ENCODE data around the gene RRM2. TPM values are rescaled to one million over a fixed set of nuclear protein-coding genes. Genes with fewer than 3 reads are reported as not detected.

RRM2 gene
- total RNA-seq, 1 donor from 2014 or later, result 11.9 TPM

DNA sequence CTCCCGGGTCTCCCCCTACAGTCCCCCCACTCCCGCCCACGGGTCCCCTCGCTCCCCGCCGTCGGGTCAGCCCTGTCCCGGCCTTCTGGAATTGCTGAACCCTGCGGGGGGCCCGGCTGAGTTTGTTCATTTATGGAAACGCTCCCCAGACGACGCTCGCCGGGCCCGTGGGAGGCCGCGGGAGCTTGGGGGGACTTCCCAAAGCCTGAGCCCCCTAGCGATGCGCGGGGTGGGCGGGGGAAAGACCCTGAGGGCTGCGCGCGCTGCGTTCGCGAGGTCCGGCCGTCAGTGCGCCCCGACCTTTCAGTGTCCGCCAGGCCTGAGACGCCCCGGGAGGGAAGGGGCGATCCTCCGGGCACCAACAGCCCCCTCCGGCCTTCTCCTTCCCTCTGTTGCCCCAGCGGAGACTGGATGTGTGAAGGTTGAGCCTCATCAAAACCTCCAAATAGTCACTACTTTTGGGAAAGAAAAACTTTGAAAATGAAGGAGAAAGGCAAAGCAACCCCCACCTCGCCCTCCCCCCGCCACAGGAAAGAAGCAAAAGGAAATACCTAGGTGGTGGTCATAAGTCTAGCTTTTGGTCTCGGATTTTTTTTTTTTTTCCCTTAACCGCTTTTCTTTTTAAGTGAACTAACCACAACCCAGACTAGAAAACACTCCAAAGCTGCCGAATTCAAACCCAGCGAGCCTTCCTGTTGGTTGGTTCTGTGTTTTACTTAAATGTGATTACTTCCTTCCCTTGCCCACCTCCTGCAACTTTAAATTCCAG is 41.8 kb upstream of the RRM2 start:
- Mint-ChIP-seq H3K36me3 (ENCODE audit: low read depth, unreplicated experiment) (no peaks in the 10 kb centered on the region), H3K9me3 (ENCODE audit: unreplicated experiment) (peaks cover 1% of the 10 kb centered on the region), H3K27me3 (ENCODE audit: low read depth, unreplicated experiment) (peaks cover 47% of the 10 kb centered on the region), H3K27ac (ENCODE audit: unreplicated experiment) (no peak overlapping the region), H3K4me1 (ENCODE audit: low read depth, unreplicated experiment) (peaks cover 21% of the 10 kb centered on the region), H3K4me3 (ENCODE audit: unreplicated experiment) (peak overlapping the region; percentile 75)
- TF ChIP-seq, protein P1, sequence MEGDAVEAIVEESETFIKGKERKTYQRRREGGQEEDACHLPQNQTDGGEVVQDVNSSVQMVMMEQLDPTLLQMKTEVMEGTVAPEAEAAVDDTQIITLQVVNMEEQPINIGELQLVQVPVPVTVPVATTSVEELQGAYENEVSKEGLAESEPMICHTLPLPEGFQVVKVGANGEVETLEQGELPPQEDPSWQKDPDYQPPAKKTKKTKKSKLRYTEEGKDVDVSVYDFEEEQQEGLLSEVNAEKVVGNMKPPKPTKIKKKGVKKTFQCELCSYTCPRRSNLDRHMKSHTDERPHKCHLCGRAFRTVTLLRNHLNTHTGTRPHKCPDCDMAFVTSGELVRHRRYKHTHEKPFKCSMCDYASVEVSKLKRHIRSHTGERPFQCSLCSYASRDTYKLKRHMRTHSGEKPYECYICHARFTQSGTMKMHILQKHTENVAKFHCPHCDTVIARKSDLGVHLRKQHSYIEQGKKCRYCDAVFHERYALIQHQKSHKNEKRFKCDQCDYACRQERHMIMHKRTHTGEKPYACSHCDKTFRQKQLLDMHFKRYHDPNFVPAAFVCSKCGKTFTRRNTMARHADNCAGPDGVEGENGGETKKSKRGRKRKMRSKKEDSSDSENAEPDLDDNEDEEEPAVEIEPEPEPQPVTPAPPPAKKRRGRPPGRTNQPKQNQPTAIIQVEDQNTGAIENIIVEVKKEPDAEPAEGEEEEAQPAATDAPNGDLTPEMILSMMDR (IDR thresholded peaks at IDR 0.05; ENCODE audit: insufficient read depth, low read depth, low read length), result no peak
- peak; percentile 85 for TF ChIP-seq EZH2 (IDR thresholded peaks at IDR 0.05; ENCODE audit: insufficient read depth, low read length)
- Histone ChIP-seq H3K4me1 (ENCODE audit: insufficient read depth, low read length) (peaks cover 14% of the 10 kb centered on the region), H3K27ac (ENCODE audit: low read depth, low read length) (no peak overlapping the region), H3K79me2 (ENCODE audit: insufficient read depth, low read length) (no peaks in the 10 kb centered on the region), H3K4me3 (ENCODE audit: insufficient read depth, low read depth, low read length) (no peak overlapping the region), H3K9ac (ENCODE audit: low read length) (no peak overlapping the region), H2AFZ (ENCODE audit: low read depth, low read length) (peak overlapping the region; percentile 66), H3K27me3 (ENCODE audit: insufficient read depth, low read length) (peaks cover 27% of the 10 kb centered on the region), H3K36me3 (ENCODE audit: insufficient read depth, low read length) (no peaks in the 10 kb centered on the region), H3K4me2 (ENCODE audit: low read length) (peak overlapping the region; percentile 80), H3K9me3 (ENCODE audit: insufficient read depth, low read depth, low read length) (no peaks in the 10 kb centered on the region), H4K20me1 (ENCODE audit: insufficient read depth, low read length) (peaks cover 14% of the 10 kb centered on the region)
- DNase-seq (ENCODE audit: low read depth), result peak; percentile 53
- FAIRE-seq, result no peak

DNA sequence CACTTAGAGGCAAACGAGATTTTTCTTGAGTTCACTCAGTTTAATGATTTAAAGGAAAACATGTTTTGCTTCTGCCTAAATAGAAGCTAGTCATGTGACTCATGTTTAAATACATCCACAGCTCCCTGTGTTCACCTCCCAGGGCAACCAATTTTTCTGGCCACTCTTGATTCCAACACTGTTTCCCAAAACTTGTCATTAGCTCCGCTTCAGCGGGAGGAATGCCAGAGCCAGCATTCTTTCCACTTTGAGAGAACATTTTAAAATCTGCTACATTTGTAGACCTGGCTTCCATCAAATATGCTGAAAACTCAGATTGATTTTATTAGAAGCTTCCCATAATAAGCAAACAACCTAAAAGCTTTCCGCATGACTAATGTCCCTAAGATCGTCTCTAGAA is 39.5 kb upstream of the RRM2 start:
- Histone ChIP-seq H3K9ac (ENCODE audit: low read length) (no peak overlapping the region), H3K4me3 (ENCODE audit: insufficient read depth, low read depth, low read length) (no peak overlapping the region), H3K4me1 (ENCODE audit: insufficient read depth, low read length) (peaks cover 14% of the 10 kb centered on the region), H3K36me3 (ENCODE audit: insufficient read depth, low read length) (no peaks in the 10 kb centered on the region), H3K79me2 (ENCODE audit: insufficient read depth, low read length) (no peaks in the 10 kb centered on the region), H4K20me1 (ENCODE audit: insufficient read depth, low read length) (peaks cover 6% of the 10 kb centered on the region), H3K4me2 (ENCODE audit: low read length) (no peak overlapping the region), H3K27ac (ENCODE audit: low read depth, low read length) (no peak overlapping the region), H2AFZ (ENCODE audit: low read depth, low read length) (no peak overlapping the region), H3K9me3 (ENCODE audit: insufficient read depth, low read depth, low read length) (no peaks in the 10 kb centered on the region), H3K27me3 (ENCODE audit: insufficient read depth, low read length) (peaks cover 20% of the 10 kb centered on the region)
- Mint-ChIP-seq H3K27me3 (ENCODE audit: low read depth, unreplicated experiment) (peaks cover 43% of the 10 kb centered on the region), H3K9me3 (ENCODE audit: unreplicated experiment) (peaks cover 1% of the 10 kb centered on the region), H3K27ac (ENCODE audit: unreplicated experiment) (no peak overlapping the region), H3K4me1 (ENCODE audit: low read depth, unreplicated experiment) (peaks cover 21% of the 10 kb centered on the region), H3K4me3 (ENCODE audit: unreplicated experiment) (no peak overlapping the region), H3K36me3 (ENCODE audit: low read depth, unreplicated experiment) (peaks cover 4% of the 10 kb centered on the region)
- DNase-seq (ENCODE audit: low read depth) (no peak), FAIRE-seq (no peak)
- no peak for TF ChIP-seq EZH2 (IDR thresholded peaks at IDR 0.05; ENCODE audit: insufficient read depth, low read length)
- TF ChIP-seq, protein P1 (IDR thresholded peaks at IDR 0.05; ENCODE audit: insufficient read depth, low read depth, low read length), result no peak

DNA sequence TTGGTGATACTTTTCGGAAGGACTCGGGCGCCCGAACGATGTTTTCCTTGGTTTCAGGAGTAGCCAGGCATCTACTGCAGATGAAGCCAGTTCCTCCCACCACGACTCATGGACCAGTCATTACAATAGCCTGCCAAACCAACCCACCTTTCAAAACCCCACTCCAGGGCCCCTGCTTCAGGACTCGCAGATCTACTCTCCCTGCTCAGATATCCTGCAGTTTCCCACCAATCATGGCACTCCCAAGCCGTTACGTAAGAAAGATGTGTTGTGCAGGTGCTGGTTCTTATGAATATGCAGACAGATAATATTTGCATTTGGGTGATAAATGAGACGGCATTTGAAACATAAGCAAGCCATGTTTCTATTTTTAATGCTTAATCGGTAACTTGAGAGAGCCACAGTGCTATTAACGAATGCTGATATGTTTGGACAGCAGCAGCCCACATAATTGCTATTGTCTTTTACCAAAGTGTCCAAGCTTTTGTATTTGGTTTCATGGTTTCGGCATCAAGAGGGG is 38.8 kb upstream of the RRM2 start:
- no peaks in the 10 kb centered on the region for H3K9me3 ChIP-seq (ENCODE audit: insufficient read depth, low read depth, low read length)
- no peak for FAIRE-seq
- no peak overlapping the region for H3K9ac ChIP-seq (ENCODE audit: low read length)
- no peaks in the 10 kb centered on the region for H4K20me1 ChIP-seq (ENCODE audit: insufficient read depth, low read length)
- Mint-ChIP-seq H3K4me3 (ENCODE audit: unreplicated experiment) (no peak overlapping the region), H3K4me1 (ENCODE audit: low read depth, unreplicated experiment) (peaks cover 18% of the 10 kb centered on the region), H3K9me3 (ENCODE audit: unreplicated experiment) (peaks cover 1% of the 10 kb centered on the region), H3K27ac (ENCODE audit: unreplicated experiment) (no peak overlapping the region), H3K27me3 (ENCODE audit: low read depth, unreplicated experiment) (peaks cover 38% of the 10 kb centered on the region), H3K36me3 (ENCODE audit: low read depth, unreplicated experiment) (peaks cover 4% of the 10 kb centered on the region)
- H3K4me3 ChIP-seq (ENCODE audit: insufficient read depth, low read depth, low read length), result no peak overlapping the region
- H3K4me2 ChIP-seq (ENCODE audit: low read length), result no peak overlapping the region
- peaks cover 20% of the 10 kb centered on the region for H3K27me3 ChIP-seq (ENCODE audit: insufficient read depth, low read length)
- no peaks in the 10 kb centered on the region for H3K36me3 ChIP-seq (ENCODE audit: insufficient read depth, low read length)
- TF ChIP-seq EZH2 (IDR thresholded peaks at IDR 0.05; ENCODE audit: insufficient read depth, low read length), result no peak
- TF ChIP-seq, protein P1 (IDR thresholded peaks at IDR 0.05; ENCODE audit: insufficient read depth, low read depth, low read length), result no peak
- peaks cover 11% of the 10 kb centered on the region for H3K4me1 ChIP-seq (ENCODE audit: insufficient read depth, low read length)
- no peak overlapping the region for H3K27ac ChIP-seq (ENCODE audit: low read depth, low read length)
- H2AFZ ChIP-seq (ENCODE audit: low read depth, low read length), result no peak overlapping the region
- no peaks in the 10 kb centered on the region for H3K79me2 ChIP-seq (ENCODE audit: insufficient read depth, low read length)
- no peak for DNase-seq (ENCODE audit: low read depth)

Data from astrocyte (in vitro differentiated cells and primary cell).